Measurements from ENCODE around the gene ZC3H12A. TPM values are rescaled to one million over a fixed set of nuclear protein-coding genes. Genes with fewer than 3 reads are reported as not detected.
A peak's percentile ranks its signal among the peaks of the same experiment; 100 is the strongest.

ZC3H12A gene
- total and polyA plus RNA-seq, 2 experiments from 2014 or later: 9.0 to 9.3 TPM

DNA sequence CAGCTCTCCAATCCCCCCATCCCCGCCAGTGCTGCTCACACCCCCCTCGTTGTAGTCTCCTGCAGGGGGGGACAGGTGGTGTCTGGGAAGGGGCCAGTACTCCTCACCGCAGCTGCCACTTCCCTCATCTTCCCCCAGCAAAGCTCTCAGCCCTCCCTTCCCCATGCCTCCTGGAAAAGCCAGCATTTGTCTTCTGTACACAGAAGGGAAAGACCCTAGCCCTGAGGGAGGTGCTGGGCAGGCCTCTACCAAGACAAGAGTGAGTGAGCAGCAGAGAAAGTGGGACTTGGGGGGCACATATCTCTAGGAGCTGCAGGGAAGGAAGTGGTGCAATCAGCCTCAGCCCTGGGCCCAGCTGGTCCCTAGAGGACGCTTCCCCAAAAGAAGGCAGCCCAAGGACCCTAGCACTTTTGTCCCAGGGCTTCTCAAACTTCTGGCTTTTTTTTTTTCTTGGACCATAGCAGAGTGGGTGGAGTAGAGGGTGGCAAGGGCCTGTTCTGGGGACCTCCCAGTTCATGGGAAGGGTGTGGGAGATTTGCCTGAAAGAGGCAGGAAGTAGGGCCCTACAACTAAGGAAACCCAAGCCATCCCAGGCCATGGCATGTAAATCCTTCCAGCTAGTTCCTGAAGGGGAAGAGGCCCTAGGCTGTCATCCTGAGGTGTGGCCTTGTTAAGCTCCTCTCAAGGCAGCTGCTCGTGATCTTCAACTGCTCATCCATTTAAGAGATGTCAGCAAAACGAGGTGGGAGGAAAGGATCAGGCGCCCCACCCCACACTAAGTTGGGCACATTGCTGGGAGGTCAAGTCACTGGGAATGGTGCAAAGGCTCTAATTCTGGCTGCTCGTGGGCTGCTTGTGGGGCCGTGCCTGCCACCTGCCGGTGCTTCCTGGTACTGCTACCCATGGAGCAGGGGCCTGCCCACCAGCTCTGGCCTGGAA lies 12.6 kb downstream of the ZC3H12A start:
- no peaks in the 10 kb centered on the region for H3K9me2 ChIP-seq (ENCODE audit: insufficient read depth)
- H3K4me2 ChIP-seq: no peak overlapping the region
- peak; percentile 82 for DNase-seq (ENCODE audit: low spot score)
- peaks cover 15% of the 10 kb centered on the region for H3K4me1 Mint-ChIP-seq
- no peaks in the 10 kb centered on the region for H3K79me2 ChIP-seq (replicated peaks; ENCODE audit: insufficient read depth)
- H3F3A ChIP-seq (replicated peaks; ENCODE audit: low read depth): 0 out of 2 replicates have a peak, but pooled peaks cover 9% of the 10 kb centered on the region
- H3K27ac Mint-ChIP-seq: peak overlapping the region; percentile 74; the same call in 1 of the 2 replicates
- H3K4me1 ChIP-seq (ENCODE audit: insufficient read depth): peaks cover 7% of the 10 kb centered on the region; the same call in 1 of the 2 replicates
- H3K36me3 ChIP-seq (ENCODE audit: insufficient read depth): no peaks in the 10 kb centered on the region
- H3K9me3 Mint-ChIP-seq: no peaks in the 10 kb centered on the region
- H3K27me3 ChIP-seq (ENCODE audit: insufficient read depth): no peaks in the 10 kb centered on the region
- H3K27ac ChIP-seq (ENCODE audit: low read depth): peak overlapping the region; percentile 39; the same call in 1 of the 2 replicates
- peak; percentile 83 for ATAC-seq
- no peak for TF ChIP-seq STAT1 (IDR thresholded peaks at IDR 0.05; ENCODE audit: unreplicated experiment)
- no peak for TF ChIP-seq EZH2phosphoT487 (IDR thresholded peaks at IDR 0.05; ENCODE audit: unreplicated experiment)
- TF ChIP-seq JUNB (IDR thresholded peaks at IDR 0.05; ENCODE audit: unreplicated experiment): no peak
- TF ChIP-seq EZH2 (IDR thresholded peaks at IDR 0.05; ENCODE audit: low read depth, unreplicated experiment): no peak
- TF ChIP-seq ZNF462 (CRISPR knock-in tag; IDR thresholded peaks at IDR 0.05): no peak
- peak; percentile 92 to 97 for TF ChIP-seq CTCF (conservative IDR thresholded peaks at IDR 0.05; ENCODE audit: low read depth in 2 of 2)
- no peak overlapping the region for H2AFZ ChIP-seq
- peaks cover 12% of the 10 kb centered on the region for H3K36me3 Mint-ChIP-seq (ENCODE audit: low read depth)
- no peaks in the 10 kb centered on the region; the same call in 1 of the 2 replicates for H4K20me1 ChIP-seq (replicated peaks; ENCODE audit: insufficient read depth)
- no peak overlapping the region for H3K4me3 ChIP-seq
- H3K27me3 Mint-ChIP-seq (ENCODE audit: insufficient read depth, low read depth, poor library complexity): peaks cover 11% of the 10 kb centered on the region
- no peak overlapping the region for H3K4me3 Mint-ChIP-seq

All from GM23338 (cell line).